Spleen (tissue), 11 donors: Measurements from ENCODE around the gene ETV6. TPM values are rescaled to one million over a fixed set of nuclear protein-coding genes. Genes with fewer than 3 reads are reported as not detected.
A peak's percentile ranks its signal among the peaks of the same experiment; 100 is the strongest.

Source experiments
- DNase-seq: peaks from one replicate; pipeline ENCODE4 v3.0.0-alpha.2; 2020
- H3K27ac ChIP-seq, 8 donors: fragments of 200-600 bp; sonication (generic) in 7 of 8; 1 replicate in 4 of 8; 2 replicates in 4 of 8; pipeline versions ENCODE4 v1.5.0 to v1.8.0; 2016 to 2021; ENCODE audit warnings: inconsistent platforms in 4 of 8, mild to moderate bottlenecking in 4 of 8, moderate library complexity in 1 of 8
- H3K27me3 ChIP-seq, 7 donors: fragments of 200-600 bp; sonication (generic) in 6 of 7; replicated peaks in 1 of 7; 1 replicate in 4 of 7; 2 replicates in 3 of 7; pipeline versions ENCODE4 v1.5.0 to v1.8.0; 2016 to 2021; ENCODE audit warnings: inconsistent platforms in 3 of 7, mild to moderate bottlenecking in 1 of 7
- H3K36me3 ChIP-seq, 6 donors: fragments of 200-600 bp; sonication (generic) in 5 of 6; 1 replicate in 4 of 6; 2 replicates in 2 of 6; pipeline versions ENCODE4 v1.5.0 to v1.8.0; 2016 to 2021; ENCODE audit warnings: inconsistent platforms in 2 of 6
- H3K4me1 ChIP-seq, 6 donors: fragments of 200-600 bp; sonication (generic) in 5 of 6; 1 replicate in 3 of 6; 2 replicates in 3 of 6; pipeline versions ENCODE4 v1.5.0 to v1.8.0; 2016 to 2021; ENCODE audit warnings: inconsistent platforms in 3 of 6
- H3K4me3 ChIP-seq, 8 donors: fragments of 200-600 bp; sonication (generic) in 7 of 8; 1 replicate in 4 of 8; 2 replicates in 4 of 8; pipeline versions ENCODE4 v1.5.0 to v1.8.0; 2016 to 2021; ENCODE audit warnings: inconsistent platforms in 4 of 8, mild to moderate bottlenecking in 4 of 8, moderate library complexity in 2 of 8
- H3K9me3 ChIP-seq, 8 donors: fragments of 200-600 bp; sonication (generic) in 7 of 8; 1 replicate in 4 of 8; 2 replicates in 4 of 8; pipeline versions ENCODE4 v1.5.0 to v1.8.0; 2016 to 2021; ENCODE audit warnings: inconsistent platforms in 4 of 8
- POLR2A ChIP-seq, 3 donors: fragments of 450-650 bp; IDR thresholded peaks; one replicate each; pipeline ENCODE4 v1.5.1; 2017; ENCODE audit warnings: antibody characterized with exemption in 3 of 3, mild to moderate bottlenecking in 1 of 3
- POLR2AphosphoS5 ChIP-seq, 3 donors: sonication (generic); formaldehyde crosslinking; IDR thresholded peaks; one replicate each; pipeline ENCODE4 v1.5.1; 2017; ENCODE audit warnings: antibody characterized with exemption in 3 of 3
- WGBS, 5 donors: extraction: QIAGEN DNeasy Blood & Tissue Kit in 3 of 5; methylation state at CpG; one replicate each; pipeline versions ENCODE4 v1.1.5 to v1.1.7; 2013 to 2018; 5-methylcytosine and 5-hydroxymethylcytosine counted together
- intact Hi-C: fragments of 100-400 bp; cut with DNase I; formaldehyde crosslinking; loops from one replicate; pipeline ENCODE4 v1.15.0; 2023; ENCODE audit warnings: low total_unique reads
- polyA plus RNA-seq, 3 donors: library from polyadenylated mRNA; stranded (reverse); fragments of 200-250 nt; gene quantifications; one replicate each; pipeline ENCODE4 v1.2.1, GENCODE V29; 2013
- total RNA-seq, 7 donors: library from RNA; depleted of rRNA in 3 of 7; stranded (reverse); fragments of >200 nt in 3 of 7; fragmentation: NEBNext Ultra II Directional in 4 of 7; extraction: Animal tissue kit (Norgen Biotek cat#: 25700) in 4 of 7; gene quantifications; one replicate each; pipeline versions ENCODE4 v1.1.0 to v1.2.1, GENCODE V29; 2016 to 2021
- TF ChIP-seq, protein P1 (sequence below), 11 experiments: fragments of 200-600 bp in 7 of 11; fragments of 450-650 bp in 4 of 11; sonication (generic) in 4 of 11; IDR thresholded peaks in 8 of 11; conservative IDR thresholded peaks in 3 of 11; 1 replicate in 7 of 11; 2 replicates in 4 of 11; pipeline versions ENCODE4 v1.4.0 to v1.8.0; 2016 to 2021; ENCODE audit warnings: antibody characterized with exemption in 11 of 11, inconsistent platforms in 4 of 11, mild to moderate bottlenecking in 1 of 11
- donor health status: healthy with polysubstance abuse.
- donor health status: DM: no; HTN: no; CAD: no; lungs with moderate emphysema.
- donor health status: DM: no; HTN: no; CAD: no.
- donor health status: Bipolar disorder and iron deficiency.
- donor health status: healthy.
- donor health status: DM: no; HTN: no; CAD: no.
- donor health status: DM: yes; HTN: yes; CAD: no.

Gene ETV6
- total and polyA plus RNA-seq, 10 donors, result 7.2 to 116 (median 57.8) TPM

DNA sequence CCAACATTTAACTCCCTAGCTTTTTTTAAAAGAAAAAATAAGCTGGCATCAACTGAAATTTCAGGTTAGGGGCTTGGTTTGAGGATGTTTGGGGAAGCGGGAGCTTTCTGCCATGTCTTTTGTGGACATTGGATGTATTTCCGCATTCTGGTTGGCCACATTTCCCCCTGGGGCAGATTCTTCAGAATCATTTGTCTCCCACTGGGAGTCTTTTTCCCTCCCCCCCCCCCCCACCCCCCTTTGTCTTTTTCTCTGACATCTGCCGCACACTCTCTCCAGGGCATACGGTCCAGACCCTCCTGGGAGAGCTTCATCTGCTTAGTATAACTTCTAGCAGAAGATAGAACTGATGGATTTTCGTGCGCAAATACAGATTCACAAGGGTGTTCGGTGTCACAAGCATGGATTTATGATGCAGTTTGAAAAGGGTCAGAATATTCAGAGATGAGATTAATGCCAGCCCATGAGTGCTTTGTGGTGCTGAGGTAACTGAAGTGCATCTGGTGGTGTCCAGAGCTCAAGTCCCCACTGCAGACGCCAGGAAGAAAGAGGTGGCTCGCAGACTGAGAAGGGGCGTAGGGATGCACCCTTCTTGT lies 40.2 kb downstream of the ETV6 start:
- no peak overlapping the region for H3K4me3 ChIP-seq
- DNase-seq, result no peak
- no peaks in the 10 kb centered on the region for H3K36me3 ChIP-seq
- TF ChIP-seq, protein P1, sequence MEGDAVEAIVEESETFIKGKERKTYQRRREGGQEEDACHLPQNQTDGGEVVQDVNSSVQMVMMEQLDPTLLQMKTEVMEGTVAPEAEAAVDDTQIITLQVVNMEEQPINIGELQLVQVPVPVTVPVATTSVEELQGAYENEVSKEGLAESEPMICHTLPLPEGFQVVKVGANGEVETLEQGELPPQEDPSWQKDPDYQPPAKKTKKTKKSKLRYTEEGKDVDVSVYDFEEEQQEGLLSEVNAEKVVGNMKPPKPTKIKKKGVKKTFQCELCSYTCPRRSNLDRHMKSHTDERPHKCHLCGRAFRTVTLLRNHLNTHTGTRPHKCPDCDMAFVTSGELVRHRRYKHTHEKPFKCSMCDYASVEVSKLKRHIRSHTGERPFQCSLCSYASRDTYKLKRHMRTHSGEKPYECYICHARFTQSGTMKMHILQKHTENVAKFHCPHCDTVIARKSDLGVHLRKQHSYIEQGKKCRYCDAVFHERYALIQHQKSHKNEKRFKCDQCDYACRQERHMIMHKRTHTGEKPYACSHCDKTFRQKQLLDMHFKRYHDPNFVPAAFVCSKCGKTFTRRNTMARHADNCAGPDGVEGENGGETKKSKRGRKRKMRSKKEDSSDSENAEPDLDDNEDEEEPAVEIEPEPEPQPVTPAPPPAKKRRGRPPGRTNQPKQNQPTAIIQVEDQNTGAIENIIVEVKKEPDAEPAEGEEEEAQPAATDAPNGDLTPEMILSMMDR (IDR thresholded peaks at IDR 0.05 in 8 of 11, conservative IDR thresholded peaks at IDR 0.05 in 3 of 11), result no peak
- TF ChIP-seq POLR2A (IDR thresholded peaks at IDR 0.05) (no peak), POLR2AphosphoS5 (IDR thresholded peaks at IDR 0.05) (no peak)
- H3K27ac ChIP-seq, result no peak overlapping the region
- WGBS, 5 donors, result 84 to 92% (median 88%) methylated on average over 10 of the region's 10 CpGs
- H3K27me3 ChIP-seq, result no peaks in the 10 kb centered on the region
- peaks cover 12 to 82% (median 65%) of the 10 kb centered on the region in 6 donors for H3K4me1 ChIP-seq
- intact Hi-C loops, result no loop called here
- H3K9me3 ChIP-seq, result no peaks in the 10 kb centered on the region

DNA sequence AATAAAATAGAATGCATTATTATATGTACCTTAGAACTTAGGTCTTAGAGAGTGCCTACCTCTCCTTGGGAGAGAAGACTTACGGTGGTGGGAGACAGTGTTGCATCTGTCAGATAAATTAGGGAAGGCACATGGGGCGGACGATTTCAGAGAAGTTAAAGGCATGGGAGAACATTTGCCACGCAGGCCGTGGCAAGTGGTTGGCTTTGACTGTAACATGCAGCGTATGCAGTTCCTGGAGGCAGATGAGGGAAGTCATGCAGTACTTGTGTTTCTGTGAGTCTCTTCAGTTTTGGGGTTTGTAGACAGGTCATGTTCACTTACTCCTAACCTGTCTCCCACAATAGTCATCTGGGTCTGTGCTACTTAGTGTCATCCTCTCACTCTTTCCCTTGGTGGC lies 43.6 kb downstream of the ETV6 start:
- DNase-seq, result no peak

DNA sequence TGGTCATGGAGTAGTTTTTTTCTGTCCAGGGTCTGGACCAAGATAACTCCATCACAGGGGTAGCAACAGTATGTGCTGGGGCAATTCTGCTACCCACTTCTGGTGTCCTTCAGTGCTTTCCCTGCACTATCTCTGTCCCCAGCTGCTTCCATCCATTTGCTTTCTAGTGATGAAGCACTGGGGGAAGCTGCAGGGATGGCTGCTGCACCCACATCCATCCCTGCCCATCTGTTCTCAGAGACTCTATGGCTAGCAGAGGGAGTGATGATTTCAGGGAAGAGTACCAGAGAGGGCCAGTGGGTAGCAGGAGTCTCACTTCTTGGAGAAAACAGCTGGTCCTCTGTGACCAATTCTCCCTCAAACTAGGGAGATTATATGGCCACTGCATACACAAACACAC lies 44.1 kb downstream of the ETV6 start:
- Histone ChIP-seq H3K9me3 (no peaks in the 10 kb centered on the region), H3K27ac (peak overlapping the region in 2 of 8 donors; percentile 12 to 26), H3K36me3 (no peaks in the 10 kb centered on the region), H3K27me3 (no peaks in the 10 kb centered on the region), H3K4me3 (no peak overlapping the region), H3K4me1 (peaks cover 0 to 68% (median 34%) of the 10 kb centered on the region in 6 donors)
- TF ChIP-seq, protein P1 (IDR thresholded peaks at IDR 0.05 in 8 of 11, conservative IDR thresholded peaks at IDR 0.05 in 3 of 11), result no peak
- TF ChIP-seq POLR2AphosphoS5 (IDR thresholded peaks at IDR 0.05), result no peak
- TF ChIP-seq POLR2A (IDR thresholded peaks at IDR 0.05), result no peak
- intact Hi-C loops, result no loop called here
- DNase-seq, result no peak

More for the DNA sequence above, 43.6 kb downstream of the ETV6 start:
- TF ChIP-seq, protein P1 (IDR thresholded peaks at IDR 0.05 in 8 of 11, conservative IDR thresholded peaks at IDR 0.05 in 3 of 11), result no peak
- TF ChIP-seq POLR2A (IDR thresholded peaks at IDR 0.05), result no peak
- peak in 1 of 3 donors; percentile 41 for TF ChIP-seq POLR2AphosphoS5 (IDR thresholded peaks at IDR 0.05)
- peaks cover 0 to 70% (median 38%) of the 10 kb centered on the region in 6 donors for H3K4me1 ChIP-seq
- no peaks in the 10 kb centered on the region for H3K9me3 ChIP-seq
- H3K36me3 ChIP-seq, result no peaks in the 10 kb centered on the region
- peak overlapping the region in 2 of 8 donors; percentile 12 to 26 for H3K27ac ChIP-seq
- 73 to 89% (median 87%) methylated on average over 6 of the region's 6 CpGs for WGBS, 5 donors
- no peak overlapping the region for H3K4me3 ChIP-seq
- intact Hi-C loops, result no loop called here
- no peaks in the 10 kb centered on the region for H3K27me3 ChIP-seq

DNA sequence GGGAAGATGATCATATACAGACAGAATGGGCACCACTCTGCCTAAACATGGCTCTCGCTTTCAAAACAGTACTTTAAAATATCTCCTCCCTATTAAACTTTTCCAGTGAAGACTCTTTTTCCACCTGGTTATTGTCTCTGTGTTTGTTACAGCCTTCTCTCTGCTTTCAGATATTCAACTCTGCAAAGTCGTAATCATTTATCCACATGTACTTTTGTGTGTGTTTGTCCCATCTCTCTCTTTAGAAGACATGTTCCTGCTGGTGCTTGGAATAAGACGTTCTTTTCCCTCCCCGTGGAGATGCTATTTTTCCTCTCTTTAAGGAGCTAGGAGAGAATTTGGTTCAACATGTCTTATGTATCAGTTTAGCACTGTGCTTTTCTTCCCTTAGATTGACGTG lies 45.1 kb downstream of the ETV6 start:
- 66 to 75% (median 74%) methylated on average over 5 of the region's 5 CpGs for WGBS, 5 donors
- intact Hi-C loops, result no loop called here

More for the DNA sequence above, 45.1 kb downstream of the ETV6 start:
- H3K9me3 ChIP-seq, result no peaks in the 10 kb centered on the region
- peaks cover 0 to 68% (median 32%) of the 10 kb centered on the region in 6 donors for H3K4me1 ChIP-seq
- H3K4me3 ChIP-seq, result no peak overlapping the region
- H3K27ac ChIP-seq, result no peak overlapping the region
- no peaks in the 10 kb centered on the region for H3K27me3 ChIP-seq
- no peak for DNase-seq
- TF ChIP-seq POLR2A (IDR thresholded peaks at IDR 0.05), result no peak
- TF ChIP-seq, protein P1 (IDR thresholded peaks at IDR 0.05 in 8 of 11, conservative IDR thresholded peaks at IDR 0.05 in 3 of 11), result no peak
- TF ChIP-seq POLR2AphosphoS5 (IDR thresholded peaks at IDR 0.05), result no peak
- no peaks in the 10 kb centered on the region for H3K36me3 ChIP-seq
